OCI-LY3 (cell line): ENCODE measurements around the gene CFAP157.

ENCODE experiments used
- H2AFZ ChIP-seq: fragments of 200-600, 300-600 bp; shearing (Covaris generic); 2 replicates; pipeline ENCODE4 v1.6.0; 2014; ENCODE audit warnings: antibody characterized with exemption, low read depth, low read length
- H3K27ac ChIP-seq: fragments of 200-600, 300-600 bp; sonication (generic); 2 replicates; pipeline ENCODE4 v1.5.1; 2014; ENCODE audit warnings: mild to moderate bottlenecking, low read length, moderate library complexity, mixed read lengths
- H3K27me3 ChIP-seq: fragments of 200-600, 300-600 bp; sonication (generic); 2 replicates; pipeline ENCODE4 v1.6.1; 2014; ENCODE audit warnings: low read depth, low read length, mixed read lengths
- H3K36me3 ChIP-seq: fragments of 200-600, 300-600 bp; sonication (generic); replicated peaks from 2 replicates; pipeline ENCODE3; 2014; ENCODE audit warnings: low read depth, low read length, mixed read lengths
- H3K4me1 ChIP-seq: fragments of 300-600, 200-600 bp; sonication (generic); 2 replicates; pipeline ENCODE4 v1.6.1; 2014; ENCODE audit warnings: low read length, mixed read lengths
- H3K4me2 ChIP-seq: fragments of 200-600, 300-600 bp; sonication (generic); 2 replicates; pipeline ENCODE4 v1.6.1; 2014; ENCODE audit warnings: low read length, mixed read lengths
- H3K4me3 ChIP-seq: fragments of 300-600, 200-600 bp; sonication (generic); 2 replicates; pipeline ENCODE4 v1.5.1; 2014; ENCODE audit warnings: antibody characterized with exemption, mild to moderate bottlenecking, low read length, moderate library complexity
- H3K79me2 ChIP-seq: fragments of 300-600, 200-600 bp; shearing (Covaris generic); 2 replicates; pipeline ENCODE4 v1.6.1; 2014; ENCODE audit warnings: mild to moderate bottlenecking, low read length, mixed read lengths
- H3K9ac ChIP-seq: fragments of 300-600, 200-600 bp; shearing (Covaris generic); 2 replicates; pipeline ENCODE4 v1.6.0; 2014; ENCODE audit warnings: mild to moderate bottlenecking, low read length, moderate library complexity
- H3K9me3 ChIP-seq: fragments of 200-600, 300-600 bp; shearing (Covaris generic); 2 replicates; pipeline ENCODE4 v1.6.1; 2014; ENCODE audit warnings: low read length, mixed read lengths; ENCODE audit not compliant: insufficient read depth
- H4K20me1 ChIP-seq: fragments of 200-600, 300-600 bp; sonication (generic); 2 replicates; pipeline ENCODE4 v1.6.1; 2016; ENCODE audit warnings: low read length, mixed read lengths; ENCODE audit not compliant: insufficient read depth
- CTCF ChIP-seq: fragments of 200-600, 300-600 bp; sonication (generic); IDR thresholded peaks from 2 replicates; pipeline ENCODE4 v1.5.1; 2014; ENCODE audit warnings: antibody characterized with exemption, low read length, low read depth
- EZH2phosphoT487 ChIP-seq: fragments of 200-600 bp; shearing (Covaris generic); IDR thresholded peaks from 2 replicates; pipeline ENCODE4 v1.6.1; 2018; ENCODE audit warnings: antibody characterized with exemption, mixed run types, low read depth

Gene CFAP157

GRCh38 chr9:127673234-127673633 lies 33.6 kb upstream of the CFAP157 start:
- no peaks in the 10 kb centered on the region for H3K4me1 ChIP-seq
- H3K79me2 ChIP-seq, result no peaks in the 10 kb centered on the region
- no peaks in the 10 kb centered on the region for H3K9me3 ChIP-seq
- no peaks in the 10 kb centered on the region for H3K27me3 ChIP-seq
- no peak for TF ChIP-seq EZH2phosphoT487
- TF ChIP-seq CTCF, result no peak
- no peak overlapping the region for H3K9ac ChIP-seq
- no peak overlapping the region for H3K27ac ChIP-seq
- H3K4me2 ChIP-seq, result no peak overlapping the region
- H4K20me1 ChIP-seq, result no peaks in the 10 kb centered on the region
- no peak overlapping the region for H2AFZ ChIP-seq
- H3K36me3 ChIP-seq, result no peaks in the 10 kb centered on the region
- no peak overlapping the region for H3K4me3 ChIP-seq

- Histone ChIP-seq H3K4me3 (no peak overlapping the region), H3K9ac (no peak overlapping the region), H3K9me3 (no peaks in the 10 kb centered on the region), H3K4me1 (no peaks in the 10 kb centered on the region), H4K20me1 (no peaks in the 10 kb centered on the region), H3K79me2 (no peaks in the 10 kb centered on the region), H3K36me3 (no peaks in the 10 kb centered on the region), H3K27me3 (no peaks in the 10 kb centered on the region), H3K4me2 (no peak overlapping the region), H2AFZ (no peak overlapping the region), H3K27ac (no peak overlapping the region)
- no peak for TF ChIP-seq CTCF
- TF ChIP-seq EZH2phosphoT487, result no peak
Measured at GRCh38 chr9:127676638-127677037, 30.1 kb upstream of the CFAP157 start.

DNA sequence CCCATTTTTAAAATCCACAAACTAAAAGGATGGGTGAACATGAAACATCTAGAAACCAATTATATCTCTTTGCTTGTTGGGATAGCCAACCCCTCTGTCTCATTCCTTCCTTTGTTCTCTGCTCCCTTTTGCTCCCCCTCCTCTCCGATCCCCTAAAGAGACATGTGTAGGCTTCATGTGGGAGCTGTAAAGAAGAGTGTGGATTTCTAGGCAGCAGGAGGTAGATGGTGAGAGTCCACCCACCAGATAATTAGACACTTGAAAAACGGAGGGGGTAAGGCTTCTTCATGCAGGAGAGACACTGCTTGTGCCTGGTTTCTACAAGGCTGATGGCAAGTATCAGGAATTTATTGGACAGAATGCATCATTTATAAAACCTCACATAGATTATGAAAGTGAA lies 27.3 kb upstream of the CFAP157 start:
- Histone ChIP-seq H4K20me1 (no peaks in the 10 kb centered on the region), H3K79me2 (no peaks in the 10 kb centered on the region), H3K9ac (no peak overlapping the region), H3K4me3 (no peak overlapping the region), H3K4me2 (no peak overlapping the region), H3K36me3 (no peaks in the 10 kb centered on the region), H3K27ac (no peak overlapping the region), H3K9me3 (no peaks in the 10 kb centered on the region), H3K27me3 (no peaks in the 10 kb centered on the region), H2AFZ (no peak overlapping the region), H3K4me1 (no peaks in the 10 kb centered on the region)
- TF ChIP-seq EZH2phosphoT487 (no peak), CTCF (no peak)

DNA sequence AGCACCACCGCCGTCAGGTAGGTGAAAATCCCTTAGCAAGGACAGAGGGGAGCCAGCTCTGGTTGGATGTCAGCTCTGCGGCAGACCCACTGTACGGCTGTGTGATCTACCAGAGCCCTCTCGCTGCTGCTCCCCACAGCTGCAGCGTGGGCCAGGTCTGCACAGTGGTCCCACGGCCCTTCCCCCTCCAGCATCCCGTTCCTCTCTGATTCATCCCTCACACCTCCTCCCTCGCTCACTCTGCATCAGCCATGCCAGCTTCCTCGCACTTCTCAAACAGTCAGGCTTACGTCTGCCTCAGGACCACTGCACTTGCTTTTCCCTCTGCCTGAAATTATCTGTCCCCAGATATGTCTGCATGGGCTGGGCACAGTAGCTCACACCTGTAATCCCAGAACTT lies 26.6 kb upstream of the CFAP157 start:
- H3K4me3 ChIP-seq, result no peak overlapping the region
- H3K36me3 ChIP-seq, result no peaks in the 10 kb centered on the region
- no peak overlapping the region for H3K4me2 ChIP-seq
- no peaks in the 10 kb centered on the region for H3K79me2 ChIP-seq
- H3K9me3 ChIP-seq, result no peaks in the 10 kb centered on the region
- H3K27me3 ChIP-seq, result no peaks in the 10 kb centered on the region
- H3K27ac ChIP-seq, result no peak overlapping the region
- TF ChIP-seq EZH2phosphoT487, result no peak
- no peak for TF ChIP-seq CTCF
- no peaks in the 10 kb centered on the region for H4K20me1 ChIP-seq
- no peak overlapping the region for H3K9ac ChIP-seq
- no peaks in the 10 kb centered on the region for H3K4me1 ChIP-seq
- no peak overlapping the region for H2AFZ ChIP-seq
